ENCODE results near the gene SLC27A6. TPM values are rescaled to one million over a fixed set of nuclear protein-coding genes. Genes with fewer than 3 reads are reported as not detected.

Gene SLC27A6
- total and polyA plus RNA-seq, 4 donors, result 0.06 to 3.4 (median 0.61) TPM

DNA sequence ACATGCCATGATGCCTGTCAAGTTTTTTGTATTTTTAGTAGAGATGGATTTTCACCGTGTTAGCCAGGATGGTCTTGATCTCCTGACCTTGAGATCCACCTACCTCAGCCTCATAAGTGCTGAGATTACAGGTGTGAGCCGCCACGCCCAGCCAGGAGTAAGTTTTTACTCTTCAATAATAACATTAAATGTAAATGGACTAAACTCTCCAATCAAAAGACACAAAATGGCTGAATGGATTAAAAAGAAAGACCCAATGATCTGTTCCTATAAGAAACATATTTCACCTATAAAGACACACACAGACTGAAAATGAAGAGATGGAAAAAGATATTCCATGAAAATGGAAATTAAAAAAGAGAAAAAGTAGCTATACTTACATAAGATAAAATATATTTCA lies 92.0 kb downstream of the SLC27A6 start:
- ATAC-seq (ENCODE audit: insufficient read depth, low FRiP score) (no peak), DNase-seq (no peak)
- Histone ChIP-seq H3K4me3 (no peak overlapping the region), H3K27me3 (ENCODE audit: control insufficient read depth in 3 of 3, insufficient read depth in 3 of 3, low read length in 2 of 3) (no peaks in the 10 kb centered on the region), H3K27ac (ENCODE audit: low read depth in 1 of 2, low read length in 1 of 2) (no peak overlapping the region), H3K9me3 (ENCODE audit: control insufficient read depth in 4 of 4, insufficient read depth in 3 of 4, low read length in 3 of 4) (peaks cover 0 to 4% (median 0%) of the 10 kb centered on the region in 4 donors), H3K36me3 (ENCODE audit: control insufficient read depth in 4 of 4, insufficient read depth in 4 of 4, low read length in 4 of 4) (no peaks in the 10 kb centered on the region), H3K4me1 (ENCODE audit: control insufficient read depth in 5 of 5, insufficient read depth in 5 of 5, low read length in 5 of 5) (no peaks in the 10 kb centered on the region), H3K9ac (ENCODE audit: insufficient read depth in 1 of 2, low read length in 2 of 2) (no peak overlapping the region)
- WGBS, 2 donors, result 86 to 90% methylated on average over 3 of the region's 3 CpGs
- TF ChIP-seq, protein P1, sequence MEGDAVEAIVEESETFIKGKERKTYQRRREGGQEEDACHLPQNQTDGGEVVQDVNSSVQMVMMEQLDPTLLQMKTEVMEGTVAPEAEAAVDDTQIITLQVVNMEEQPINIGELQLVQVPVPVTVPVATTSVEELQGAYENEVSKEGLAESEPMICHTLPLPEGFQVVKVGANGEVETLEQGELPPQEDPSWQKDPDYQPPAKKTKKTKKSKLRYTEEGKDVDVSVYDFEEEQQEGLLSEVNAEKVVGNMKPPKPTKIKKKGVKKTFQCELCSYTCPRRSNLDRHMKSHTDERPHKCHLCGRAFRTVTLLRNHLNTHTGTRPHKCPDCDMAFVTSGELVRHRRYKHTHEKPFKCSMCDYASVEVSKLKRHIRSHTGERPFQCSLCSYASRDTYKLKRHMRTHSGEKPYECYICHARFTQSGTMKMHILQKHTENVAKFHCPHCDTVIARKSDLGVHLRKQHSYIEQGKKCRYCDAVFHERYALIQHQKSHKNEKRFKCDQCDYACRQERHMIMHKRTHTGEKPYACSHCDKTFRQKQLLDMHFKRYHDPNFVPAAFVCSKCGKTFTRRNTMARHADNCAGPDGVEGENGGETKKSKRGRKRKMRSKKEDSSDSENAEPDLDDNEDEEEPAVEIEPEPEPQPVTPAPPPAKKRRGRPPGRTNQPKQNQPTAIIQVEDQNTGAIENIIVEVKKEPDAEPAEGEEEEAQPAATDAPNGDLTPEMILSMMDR (IDR thresholded peaks at IDR 0.05; ENCODE audit: control extremely low read depth, extremely low read depth), result no peak

DNA sequence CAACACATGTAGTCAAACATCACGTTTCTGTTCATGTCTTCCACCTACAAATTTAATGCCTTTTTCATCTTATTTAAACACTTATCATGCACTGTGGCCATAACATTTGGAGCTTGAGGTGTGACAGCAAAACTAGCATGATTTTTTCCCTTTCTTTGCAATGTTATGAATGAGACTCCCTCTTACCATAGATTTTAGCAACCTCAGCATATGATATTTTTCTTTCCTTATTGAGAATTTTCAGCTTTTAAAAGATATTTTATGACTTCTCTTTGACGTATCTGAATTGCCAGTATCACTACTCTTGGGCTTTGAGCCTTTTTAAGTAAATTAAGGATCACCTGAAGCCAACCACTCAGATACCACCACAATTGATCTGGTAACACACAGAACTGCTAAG lies 96.6 kb downstream of the SLC27A6 start:
- Histone ChIP-seq H3K36me3 (ENCODE audit: control insufficient read depth in 4 of 4, insufficient read depth in 4 of 4, low read length in 4 of 4) (no peaks in the 10 kb centered on the region), H3K27ac (ENCODE audit: low read depth in 1 of 2, low read length in 1 of 2) (no peak overlapping the region), H3K9ac (ENCODE audit: insufficient read depth in 1 of 2, low read length in 2 of 2) (no peak overlapping the region), H3K4me1 (ENCODE audit: control insufficient read depth in 5 of 5, insufficient read depth in 5 of 5, low read length in 5 of 5) (peaks cover 0 to 6% (median 0%) of the 10 kb centered on the region in 5 donors), H3K9me3 (ENCODE audit: control insufficient read depth in 4 of 4, insufficient read depth in 3 of 4, low read length in 3 of 4) (peaks cover 0 to 2% (median 0%) of the 10 kb centered on the region in 4 donors), H3K4me3 (no peak overlapping the region), H3K27me3 (ENCODE audit: control insufficient read depth in 3 of 3, insufficient read depth in 3 of 3, low read length in 2 of 3) (no peaks in the 10 kb centered on the region)
- WGBS, 2 donors, result 70 to 78% methylated on average over 2 of the region's 2 CpGs
- TF ChIP-seq, protein P1 (IDR thresholded peaks at IDR 0.05; ENCODE audit: control extremely low read depth, extremely low read depth), result no peak
- DNase-seq (no peak), ATAC-seq (ENCODE audit: insufficient read depth, low FRiP score) (no peak)

DNA sequence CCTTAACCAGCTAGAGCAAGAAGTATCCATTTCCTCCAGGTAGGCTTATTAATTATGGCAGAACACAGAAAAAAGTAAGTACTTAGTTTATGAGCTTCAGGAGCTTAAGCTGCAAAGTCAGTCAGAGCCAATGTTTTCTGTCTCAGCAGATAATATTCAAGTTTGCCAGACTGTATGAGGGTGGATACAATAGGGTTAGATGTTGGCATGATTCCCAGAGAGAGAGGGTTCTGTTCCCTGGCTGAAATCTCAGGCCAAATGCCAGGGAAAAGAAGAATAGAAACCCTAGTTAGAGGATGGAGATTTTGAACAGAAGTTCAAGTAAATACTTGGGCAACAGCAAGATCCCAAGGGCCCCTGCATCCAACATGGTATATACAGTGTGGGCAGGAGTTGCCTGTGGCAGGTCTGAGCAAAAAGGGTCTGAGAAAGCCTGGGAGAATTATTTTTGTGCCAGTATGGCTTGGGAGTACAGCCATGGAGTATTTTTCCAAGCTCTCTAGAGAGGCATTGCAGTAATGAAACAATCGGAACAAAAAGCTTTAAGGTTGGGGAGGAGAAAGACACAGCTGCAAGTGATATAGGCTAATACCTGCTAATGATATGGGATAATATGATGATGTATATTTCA lies 98.3 kb downstream of the SLC27A6 start:
- 74 to 83% methylated on average over 1 of the region's 1 CpG for WGBS, 2 donors
- no peaks in the 10 kb centered on the region for H3K9me3 ChIP-seq (ENCODE audit: control insufficient read depth in 4 of 4, insufficient read depth in 3 of 4, low read length in 3 of 4)
- ATAC-seq (ENCODE audit: insufficient read depth, low FRiP score) (no peak), DNase-seq (peak; percentile 21 to 79 (median 75))
- H3K9ac ChIP-seq (ENCODE audit: insufficient read depth in 1 of 2, low read length in 2 of 2), result no peak overlapping the region
- TF ChIP-seq, protein P1 (IDR thresholded peaks at IDR 0.05; ENCODE audit: control extremely low read depth, extremely low read depth), result no peak
- H3K27ac ChIP-seq (ENCODE audit: low read depth in 1 of 2, low read length in 1 of 2), result no peak overlapping the region
- no peak overlapping the region for H3K4me3 ChIP-seq
- H3K4me1 ChIP-seq (ENCODE audit: control insufficient read depth in 5 of 5, insufficient read depth in 5 of 5, low read length in 5 of 5), result peaks cover 0 to 6% (median 0%) of the 10 kb centered on the region in 5 donors
- no peaks in the 10 kb centered on the region for H3K27me3 ChIP-seq (ENCODE audit: control insufficient read depth in 3 of 3, insufficient read depth in 3 of 3, low read length in 2 of 3)
- H3K36me3 ChIP-seq (ENCODE audit: control insufficient read depth in 4 of 4, insufficient read depth in 4 of 4, low read length in 4 of 4), result no peaks in the 10 kb centered on the region

DNA sequence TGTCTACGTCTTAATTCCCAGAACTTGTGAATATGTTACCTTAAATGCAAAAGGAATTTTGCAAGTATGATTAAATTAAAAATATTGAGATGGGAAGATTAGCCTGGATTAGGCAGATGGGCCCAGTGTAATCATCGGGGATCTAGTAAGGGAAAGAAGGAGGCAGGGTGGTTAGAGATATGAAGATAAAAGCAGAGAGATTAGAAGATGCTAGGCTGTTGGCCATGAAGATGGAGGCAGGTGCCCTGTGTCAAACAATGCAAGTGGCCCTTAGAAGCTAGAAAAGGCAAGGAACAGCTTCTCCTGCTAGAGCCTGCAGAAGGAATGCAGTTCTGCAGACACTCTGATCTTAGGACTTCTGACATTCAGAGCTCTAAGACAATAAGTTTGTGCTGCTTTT lies 100.4 kb downstream of the SLC27A6 start:
- TF ChIP-seq, protein P1 (IDR thresholded peaks at IDR 0.05; ENCODE audit: control extremely low read depth, extremely low read depth), result no peak
- ATAC-seq (ENCODE audit: insufficient read depth, low FRiP score) (no peak), DNase-seq (no peak)
- Histone ChIP-seq H3K27ac (ENCODE audit: low read depth in 1 of 2, low read length in 1 of 2) (no peak overlapping the region), H3K4me3 (no peak overlapping the region), H3K4me1 (ENCODE audit: control insufficient read depth in 5 of 5, insufficient read depth in 5 of 5, low read length in 5 of 5) (peaks cover 0 to 6% (median 0%) of the 10 kb centered on the region in 5 donors), H3K36me3 (ENCODE audit: control insufficient read depth in 4 of 4, insufficient read depth in 4 of 4, low read length in 4 of 4) (no peaks in the 10 kb centered on the region), H3K27me3 (ENCODE audit: control insufficient read depth in 3 of 3, insufficient read depth in 3 of 3, low read length in 2 of 3) (no peaks in the 10 kb centered on the region), H3K9me3 (ENCODE audit: control insufficient read depth in 4 of 4, insufficient read depth in 3 of 4, low read length in 3 of 4) (no peaks in the 10 kb centered on the region), H3K9ac (ENCODE audit: insufficient read depth in 1 of 2, low read length in 2 of 2) (no peak overlapping the region)
- WGBS, 2 donors, result 86 to 90% methylated on average over 2 of the region's 2 CpGs
